Smooth muscle cell (in vitro differentiated cells): ENCODE data around the gene ACACA. TPM values are rescaled to one million over a fixed set of nuclear protein-coding genes. Genes with fewer than 3 reads are reported as not detected.

Source experiments
- DNase-seq: peaks from one replicate; lab custom pipeline; 2025; ENCODE audit not compliant: unreplicated experiment; lab: John Stamatoyannopoulos, UW
- H2AFZ ChIP-seq: fragments of 200-600 bp; sonication (generic); 2 replicates; pipeline ENCODE4 v1.6.0; 2016; ENCODE audit warnings: antibody characterized with exemption, low read depth, mild to moderate bottlenecking
- H3F3A ChIP-seq: fragments of 200-600 bp; sonication (generic); 2 replicates; pipeline ENCODE4 v1.6.0; 2017; ENCODE audit warnings: antibody characterized with exemption, low read depth
- H3K27ac ChIP-seq: fragments of 200-600 bp; sonication (generic); 2 replicates; pipeline ENCODE4 v1.5.1; 2016; ENCODE audit warnings: low read depth, mild to moderate bottlenecking
- H3K27me3 ChIP-seq: fragments of 200-600 bp; sonication (generic); 2 replicates; pipeline ENCODE4 v1.6.1; 2016; ENCODE audit warnings: low read depth, mild to moderate bottlenecking
- H3K36me3 ChIP-seq: fragments of 200-600 bp; sonication (generic); 2 replicates; pipeline ENCODE4 v1.5.1; 2016; ENCODE audit warnings: low read depth
- H3K4me1 ChIP-seq: fragments of 200-600 bp; sonication (generic); 2 replicates; pipeline ENCODE4 v1.5.1; 2016; ENCODE audit warnings: low read depth
- H3K4me2 ChIP-seq: fragments of 200-600 bp; sonication (generic); 2 replicates; pipeline ENCODE4 v1.6.0; 2016; ENCODE audit warnings: mild to moderate bottlenecking
- H3K4me3 ChIP-seq: fragments of 200-600 bp; sonication (generic); 2 replicates; pipeline ENCODE4 v1.5.1; 2016; ENCODE audit warnings: mild to moderate bottlenecking
- H3K79me2 ChIP-seq: fragments of 200-600 bp; sonication (generic); 2 replicates; pipeline ENCODE4 v1.6.0; 2016; ENCODE audit warnings: low read depth, mild to moderate bottlenecking
- H3K9ac ChIP-seq: fragments of 200-600 bp; sonication (generic); 2 replicates; pipeline ENCODE4 v1.6.0; 2016; ENCODE audit warnings: low read depth
- H3K9me3 ChIP-seq: fragments of 200-600 bp; sonication (generic); replicated peaks from 2 replicates; pipeline ENCODE4 v1.5.1; 2016; ENCODE audit warnings: low read depth
- H4K20me1 ChIP-seq: fragments of 200-600 bp; sonication (generic); 2 replicates; pipeline ENCODE4 v1.6.0; 2016; ENCODE audit warnings: low read depth
- CTCF ChIP-seq: fragments of 200-600 bp; sonication (generic); IDR thresholded peaks from 2 replicates; pipeline ENCODE4 v1.5.1; 2017; ENCODE audit warnings: borderline replicate concordance, mild to moderate bottlenecking, antibody characterized with exemption; ENCODE audit not compliant: insufficient read depth, poor library complexity, severe bottlenecking
- whole genome bisulfite sequencing: methylation state at CpG from one replicate; pipeline ENCODE4 v1.1.7; 2016; ENCODE audit warnings: low lambda C conversion rate; 5-methylcytosine and 5-hydroxymethylcytosine counted together
- polyA plus RNA-seq: library from polyadenylated mRNA; unstranded; fragments of >200 nt; fragmentation: Nextera tagmentation; extraction: Ambion mirVana; gene quantifications from 2 replicates; pipeline ENCODE4 v1.2.1, GENCODE V29; 2016
- total RNA-seq: library from RNA; depleted of rRNA; stranded (reverse); fragments of >200 nt; gene quantifications from 2 replicates; pipeline ENCODE4 v1.2.3, GENCODE V29; 2014

The ACACA gene
- total and polyA plus RNA-seq, 2 experiments from 2014 or later, result 16.4 to 33.9 TPM

DNA sequence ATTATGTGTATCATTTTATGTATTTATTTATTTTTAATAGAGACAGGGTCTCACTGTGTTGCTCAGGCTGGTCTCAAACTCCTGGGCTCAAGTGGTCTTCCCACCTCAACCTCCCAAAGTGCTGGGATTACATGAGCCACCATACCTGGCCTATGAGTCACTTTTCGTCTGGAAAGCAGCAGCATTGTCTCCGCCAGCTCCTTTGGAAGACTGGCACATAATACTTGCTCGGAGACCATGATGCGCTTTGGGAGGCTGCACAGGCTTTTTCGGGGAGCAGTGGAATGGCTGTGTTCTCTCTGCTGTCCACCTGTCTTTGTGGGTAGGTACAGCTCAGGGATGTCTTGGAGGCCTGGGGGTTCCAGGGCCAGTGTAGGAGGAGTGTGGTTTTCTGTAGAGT lies 355.7 kb downstream of the ACACA start:
- H3K27me3 ChIP-seq, result no peaks in the 10 kb centered on the region
- no peaks in the 10 kb centered on the region for H3K9me3 ChIP-seq
- no peak overlapping the region for H3K27ac ChIP-seq
- DNase-seq, result no peak
- H3K4me3 ChIP-seq, result no peak overlapping the region
- no peak for TF ChIP-seq CTCF
- H3K9ac ChIP-seq, result no peak overlapping the region
- H3K79me2 ChIP-seq, result no peaks in the 10 kb centered on the region
- H3K4me1 ChIP-seq, result peaks cover under 1% of the 10 kb centered on the region
- no peaks in the 10 kb centered on the region for H3F3A ChIP-seq
- H2AFZ ChIP-seq, result no peak overlapping the region
- no peaks in the 10 kb centered on the region for H3K36me3 ChIP-seq
- WGBS, result 83% methylated on average over 5 of the region's 5 CpGs
- H3K4me2 ChIP-seq, result no peak overlapping the region
- H4K20me1 ChIP-seq, result peaks cover 20% of the 10 kb centered on the region

DNA sequence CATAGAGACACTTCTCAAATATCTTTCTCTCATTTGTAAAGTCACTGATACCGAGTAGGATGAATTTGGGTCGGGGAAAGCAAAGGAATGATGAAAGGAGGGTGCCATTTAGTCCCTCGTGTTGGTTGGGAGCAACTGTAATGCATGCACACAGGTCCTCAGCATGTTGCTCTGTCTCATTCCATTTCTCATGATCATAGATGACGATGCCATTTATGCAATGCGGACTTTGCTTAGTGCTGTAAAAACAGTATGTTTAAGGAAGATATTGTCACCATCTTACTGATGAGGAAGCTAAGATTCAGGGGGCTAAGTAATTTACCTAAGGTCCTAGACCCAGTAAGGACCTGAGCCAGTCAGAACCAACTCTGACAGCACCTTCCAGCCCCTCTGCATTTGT lies 357.8 kb downstream of the ACACA start:
- Histone ChIP-seq H3K27me3 (no peaks in the 10 kb centered on the region), H3K79me2 (no peaks in the 10 kb centered on the region), H3K9ac (no peak overlapping the region), H3K4me3 (no peak overlapping the region), H3F3A (no peaks in the 10 kb centered on the region), H3K9me3 (no peaks in the 10 kb centered on the region), H2AFZ (no peak overlapping the region), H3K4me1 (peaks cover 4% of the 10 kb centered on the region), H4K20me1 (peaks cover 20% of the 10 kb centered on the region), H3K4me2 (no peak overlapping the region), H3K36me3 (no peaks in the 10 kb centered on the region), H3K27ac (no peak overlapping the region)
- no peak for TF ChIP-seq CTCF
- no peak for DNase-seq
- WGBS, result 93% methylated on average over 5 of the region's 5 CpGs

GRCh38 chr17:37047631-37048104 lies 359.0 kb downstream of the ACACA start:
- Histone ChIP-seq H3K27me3 (no peaks in the 10 kb centered on the region), H3K4me3 (no peak overlapping the region), H3F3A (no peaks in the 10 kb centered on the region), H3K4me1 (peaks cover 4% of the 10 kb centered on the region), H3K4me2 (no peak overlapping the region), H3K79me2 (no peaks in the 10 kb centered on the region), H4K20me1 (peaks cover 20% of the 10 kb centered on the region), H3K36me3 (no peaks in the 10 kb centered on the region), H3K9ac (no peak overlapping the region), H3K27ac (no peak overlapping the region), H3K9me3 (no peaks in the 10 kb centered on the region), H2AFZ (no peak overlapping the region)
- WGBS, result 5% methylated on average over 9 of the region's 9 CpGs
- DNase-seq, result peak; percentile 44
- peak; percentile 96 for TF ChIP-seq CTCF

DNA sequence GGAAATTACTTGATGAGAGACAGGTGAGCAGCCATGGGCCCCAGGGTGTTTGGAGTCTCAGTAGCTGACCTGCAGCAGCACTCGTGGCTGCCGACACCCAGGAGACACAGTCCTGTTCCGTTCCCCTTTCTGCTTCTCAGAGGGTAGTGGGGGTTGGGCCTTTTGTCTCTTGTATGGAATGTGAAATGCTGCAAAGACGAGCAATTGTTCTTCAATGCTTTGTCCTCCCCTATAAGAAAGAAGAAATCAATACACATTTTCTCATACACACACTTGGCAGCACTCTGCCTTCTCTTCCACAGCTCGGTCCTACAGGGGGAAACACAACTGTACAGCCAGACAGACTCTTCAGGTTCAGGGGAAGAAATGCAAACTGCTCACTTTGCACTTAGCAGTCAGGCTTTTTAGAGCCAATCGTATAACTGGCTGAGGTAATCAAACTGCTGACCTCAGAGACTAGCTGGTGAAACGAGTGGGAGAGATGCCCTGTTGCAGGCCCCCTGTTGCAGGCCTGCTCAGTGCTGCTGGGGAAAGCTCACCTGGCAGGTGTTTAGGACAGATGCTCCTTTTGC lies 361.2 kb downstream of the ACACA start:
- H4K20me1 ChIP-seq, result peaks cover 26% of the 10 kb centered on the region
- no peaks in the 10 kb centered on the region for H3F3A ChIP-seq
- no peaks in the 10 kb centered on the region for H3K27me3 ChIP-seq
- no peaks in the 10 kb centered on the region for H3K36me3 ChIP-seq
- H3K4me3 ChIP-seq, result no peak overlapping the region
- H2AFZ ChIP-seq, result no peak overlapping the region
- no peak overlapping the region for H3K9ac ChIP-seq
- no peaks in the 10 kb centered on the region for H3K79me2 ChIP-seq
- no peak for DNase-seq
- no peaks in the 10 kb centered on the region for H3K9me3 ChIP-seq
- no peak overlapping the region for H3K27ac ChIP-seq
- no peak overlapping the region for H3K4me2 ChIP-seq
- H3K4me1 ChIP-seq, result peaks cover 4% of the 10 kb centered on the region
- WGBS, result 67% methylated on average over 7 of the region's 7 CpGs
- no peak for TF ChIP-seq CTCF
